Measurements from ENCODE around the gene PRRX2.

PRRX2 gene

GRCh38 chr9:129679537-129679936, 14.1 kb downstream of the PRRX2 start:
- no peak for DNase-seq (ENCODE audit: low spot score)

GRCh38 chr9:129681924-129682323, 16.5 kb downstream of the PRRX2 start:
- DNase-seq (ENCODE audit: low spot score) = no peak

- peak; percentile 36 for DNase-seq (ENCODE audit: low spot score)
Measured at GRCh38 chr9:129682381-129682780, 16.9 kb downstream of the PRRX2 start.

GRCh38 chr9:129685220-129685932, 19.9 kb downstream of the PRRX2 start:
- DNase-seq (ENCODE audit: low spot score) = peak; percentile 55

GRCh38 chr9:129685933-129686259, 20.4 kb downstream of the PRRX2 start:
- no peak for DNase-seq (ENCODE audit: low spot score)

GRCh38 chr9:129686736-129687135, 21.3 kb downstream of the PRRX2 start:
- DNase-seq (ENCODE audit: low spot score) = no peak

GRCh38 chr9:129687391-129687790, 21.9 kb downstream of the PRRX2 start:
- no peak for DNase-seq (ENCODE audit: low spot score)

GRCh38 chr9:129688285-129689043, 23.0 kb downstream of the PRRX2 start:
- DNase-seq (ENCODE audit: low spot score) = no peak

GRCh38 chr9:129692534-129692933, 27.1 kb downstream of the PRRX2 start:
- no peak for DNase-seq (ENCODE audit: low spot score)

- no peak for DNase-seq (ENCODE audit: low spot score)
Measured at GRCh38 chr9:129693741-129694140, 28.3 kb downstream of the PRRX2 start.

- DNase-seq (ENCODE audit: low spot score) = no peak
Measured at GRCh38 chr9:129694243-129694646, 28.8 kb downstream of the PRRX2 start.

GRCh38 chr9:129695870-129696269, 30.4 kb downstream of the PRRX2 start:
- DNase-seq (ENCODE audit: low spot score) = no peak

- peak; percentile 54 for DNase-seq (ENCODE audit: low spot score)
Measured at GRCh38 chr9:129696944-129697655, 31.7 kb downstream of the PRRX2 start.

- no peak for DNase-seq (ENCODE audit: low spot score)
Measured at GRCh38 chr9:129697656-129698253, 32.3 kb downstream of the PRRX2 start.

GRCh38 chr9:129698254-129698757, 32.9 kb downstream of the PRRX2 start:
- no peak for DNase-seq (ENCODE audit: low spot score)

- no peak for DNase-seq (ENCODE audit: low spot score)
Measured at GRCh38 chr9:129701054-129701453, 35.6 kb downstream of the PRRX2 start.

- no peak for DNase-seq (ENCODE audit: low spot score)
Measured at GRCh38 chr9:129701549-129701948, 36.1 kb downstream of the PRRX2 start.

- peak; percentile 74 for DNase-seq (ENCODE audit: low spot score)
Measured at GRCh38 chr9:129702589-129703520, 37.4 kb downstream of the PRRX2 start.

- DNase-seq (ENCODE audit: low spot score) = no peak
Measured at GRCh38 chr9:129703667-129704355, 38.4 kb downstream of the PRRX2 start.

GRCh38 chr9:129704807-129705206, 39.4 kb downstream of the PRRX2 start:
- no peak for DNase-seq (ENCODE audit: low spot score)

GRCh38 chr9:129708793-129709192, 43.3 kb downstream of the PRRX2 start:
- no peak for DNase-seq (ENCODE audit: low spot score)
